Neural crest cell (in vitro differentiated cells): Measurements from ENCODE around the gene RYR2. TPM values are rescaled to one million over a fixed set of nuclear protein-coding genes. Genes with fewer than 3 reads are reported as not detected.

Experiments used
- DNase-seq: peaks from one replicate; pipeline ENCODE4 v3.0.0; 2021; ENCODE audit warnings: low read depth, mixed read lengths, low spot score
- H3K27ac Mint-ChIP-seq: one replicate; pipeline ENCODE4 v1.8.0; 2021; ENCODE audit warnings: mild to moderate bottlenecking, mixed read lengths; ENCODE audit not compliant: unreplicated experiment
- H3K27me3 Mint-ChIP-seq: 2 replicates; pipeline ENCODE4 v1.8.0; 2021; ENCODE audit warnings: low read depth, mild to moderate bottlenecking, mixed read lengths
- H3K36me3 Mint-ChIP-seq: 2 replicates; pipeline ENCODE4 v1.8.0; 2021; ENCODE audit warnings: low read depth, mild to moderate bottlenecking, mixed read lengths
- H3K4me1 Mint-ChIP-seq: 2 replicates; pipeline ENCODE4 v1.8.0; 2021; ENCODE audit warnings: mixed read lengths
- H3K4me3 Mint-ChIP-seq: one replicate; pipeline ENCODE4 v1.8.0; 2021; ENCODE audit warnings: mild to moderate bottlenecking, mixed read lengths
- H3K9me3 Mint-ChIP-seq: 2 replicates; pipeline ENCODE4 v1.8.0; 2021; ENCODE audit warnings: mixed read lengths
- CTCF ChIP-seq: fragments of 200-600 bp; sonication (generic); conservative IDR thresholded peaks from 2 replicates; pipeline ENCODE4 v1.5.0; 2021; ENCODE audit warnings: antibody characterized with exemption, mild to moderate bottlenecking
- total RNA-seq: library from RNA; stranded (reverse); gene quantifications from 2 replicates; pipeline ENCODE4 v1.2.1, GENCODE V29; 2021

The RYR2 gene
- total RNA-seq, 1 donor from 2014 or later = 0.07 TPM

- Mint-ChIP-seq H3K9me3 (no peaks in the 10 kb centered on the region), H3K27me3 (no peaks in the 10 kb centered on the region), H3K4me3 (no peak overlapping the region), H3K4me1 (no peaks in the 10 kb centered on the region), H3K27ac (no peak overlapping the region), H3K36me3 (no peaks in the 10 kb centered on the region)
- peak; percentile 64 for TF ChIP-seq CTCF
- DNase-seq = peak; percentile 43
These were observed 757.9 kb downstream of the RYR2 start for GRCh38 chr1:237799762-237800474.

GRCh38 chr1:237804516-237804915 lies 762.5 kb downstream of the RYR2 start:
- no peak for TF ChIP-seq CTCF

GRCh38 chr1:237809099-237809498 lies 767.1 kb downstream of the RYR2 start:
- Mint-ChIP-seq H3K9me3 (no peaks in the 10 kb centered on the region), H3K27me3 (no peaks in the 10 kb centered on the region), H3K36me3 (no peaks in the 10 kb centered on the region), H3K27ac (no peak overlapping the region), H3K4me3 (no peak overlapping the region), H3K4me1 (no peaks in the 10 kb centered on the region)
- no peak for TF ChIP-seq CTCF
- DNase-seq = no peak

More at GRCh38 chr1:237804516-237804915, 762.5 kb downstream of the RYR2 start:
- DNase-seq = no peak
- no peaks in the 10 kb centered on the region for H3K9me3 Mint-ChIP-seq
- H3K27ac Mint-ChIP-seq = no peak overlapping the region
- no peaks in the 10 kb centered on the region for H3K27me3 Mint-ChIP-seq
- no peaks in the 10 kb centered on the region for H3K36me3 Mint-ChIP-seq
- H3K4me3 Mint-ChIP-seq = no peak overlapping the region
- no peaks in the 10 kb centered on the region for H3K4me1 Mint-ChIP-seq

GRCh38 chr1:237811633-237812032 lies 769.6 kb downstream of the RYR2 start:
- H3K4me3 Mint-ChIP-seq = no peak overlapping the region
- DNase-seq = no peak
- H3K4me1 Mint-ChIP-seq = no peaks in the 10 kb centered on the region

GRCh38 chr1:237812061-237812460 lies 770.1 kb downstream of the RYR2 start:
- H3K4me3 Mint-ChIP-seq = no peak overlapping the region
- no peaks in the 10 kb centered on the region for H3K4me1 Mint-ChIP-seq
- no peaks in the 10 kb centered on the region for H3K9me3 Mint-ChIP-seq
- H3K27ac Mint-ChIP-seq = no peak overlapping the region
- H3K36me3 Mint-ChIP-seq = no peaks in the 10 kb centered on the region
- TF ChIP-seq CTCF = no peak
- no peak for DNase-seq
- no peaks in the 10 kb centered on the region for H3K27me3 Mint-ChIP-seq

More at GRCh38 chr1:237811633-237812032, 769.6 kb downstream of the RYR2 start:
- Mint-ChIP-seq H3K27ac (no peak overlapping the region), H3K36me3 (no peaks in the 10 kb centered on the region), H3K27me3 (no peaks in the 10 kb centered on the region), H3K9me3 (no peaks in the 10 kb centered on the region)
- TF ChIP-seq CTCF = no peak
